WTC11 (cell line): ENCODE data around the gene TMEM59L. TPM values are rescaled to one million over a fixed set of nuclear protein-coding genes. Genes with fewer than 3 reads are reported as not detected.

Experiments
- ATAC-seq: fragments of 200-7000 bp; cut with Tn5 transposase; 2 replicates; pipeline ENCODE4 v1.10.0; 2021; ENCODE audit warnings: mild to moderate bottlenecking, moderate library complexity
- CTCF ChIA-PET: fragments of 300-600 bp; sonication (Branson Sonifier 250); formaldehyde crosslinking; loops from one replicate; lab custom pipeline; 2021; ENCODE audit warnings: antibody characterized with exemption; lab: Charles Lee
- POLR2A ChIA-PET: fragments of 350-600 bp; sonication (Branson Sonifier 250); formaldehyde crosslinking; loops from one replicate; lab custom pipeline; 2021; ENCODE audit warnings: antibody characterized with exemption; lab: Charles Lee
- DNase-seq: peaks from one replicate; pipeline ENCODE4 v3.0.0; 2021; ENCODE audit warnings: low spot score
- H3K27ac Mint-ChIP-seq: 2 replicates; pipeline ENCODE4 v1.8.0; 2021; ENCODE audit warnings: mixed read lengths
- H3K27me3 Mint-ChIP-seq: 2 replicates; pipeline ENCODE4 v1.8.0; 2021; ENCODE audit warnings: low read depth, mild to moderate bottlenecking, moderate library complexity, mixed read lengths
- H3K36me3 Mint-ChIP-seq: 2 replicates; pipeline ENCODE4 v1.8.0; 2021; ENCODE audit warnings: mixed read lengths
- H3K4me1 Mint-ChIP-seq: 2 replicates; pipeline ENCODE4 v1.8.0; 2022; ENCODE audit warnings: mixed read lengths
- H3K4me3 Mint-ChIP-seq: 2 replicates; pipeline ENCODE4 v1.8.0; 2021; ENCODE audit warnings: mild to moderate bottlenecking, moderate library complexity, mixed read lengths
- H3K9me3 Mint-ChIP-seq: 2 replicates; pipeline ENCODE4 v1.8.0; 2021; ENCODE audit warnings: mixed read lengths
- CBFB ChIP-seq: sonication (generic); formaldehyde crosslinking; IDR thresholded peaks from 2 replicates; pipeline ENCODE4 v1.8.1; 2022; ENCODE audit warnings: mild to moderate bottlenecking, low read depth, missing genetic modification reagents
- FOXK1 ChIP-seq: sonication (generic); formaldehyde crosslinking; IDR thresholded peaks from 2 replicates; pipeline ENCODE4 v1.8.0; 2022; ENCODE audit warnings: mild to moderate bottlenecking, moderate library complexity, missing genetic modification reagents
- GABPB1 ChIP-seq: sonication (generic); formaldehyde crosslinking; IDR thresholded peaks from 2 replicates; pipeline ENCODE4 v1.8.1; 2023; ENCODE audit warnings: mild to moderate bottlenecking, missing genetic modification reagents
- MXD4 ChIP-seq: fragments of 250-450 bp; sonication (Bioruptor Pico); IDR thresholded peaks from 2 replicates; pipeline ENCODE4 v1.8.0; 2021; ENCODE audit warnings: mild to moderate bottlenecking, moderate library complexity, borderline replicate concordance
- NR3C1 ChIP-seq: sonication (generic); formaldehyde crosslinking; conservative IDR thresholded peaks from 2 replicates; pipeline ENCODE4 v1.8.1; 2023; ENCODE audit warnings: low read depth, mild to moderate bottlenecking, missing genetic modification reagents
- RELA ChIP-seq: sonication (generic); formaldehyde crosslinking; IDR thresholded peaks from 2 replicates; pipeline ENCODE4 v1.8.1; 2022; ENCODE audit warnings: missing genetic modification reagents, mild to moderate bottlenecking, borderline replicate concordance
- RORB ChIP-seq: fragments of 250-450 bp; sonication (Bioruptor Pico); IDR thresholded peaks from 2 replicates; pipeline ENCODE4 v1.9.0; 2021; ENCODE audit warnings: mild to moderate bottlenecking
- SMAD3 ChIP-seq: sonication (generic); formaldehyde crosslinking; IDR thresholded peaks from 2 replicates; pipeline ENCODE4 v1.8.0; 2022; ENCODE audit warnings: missing genetic modification reagents, mild to moderate bottlenecking, borderline replicate concordance
- ZNF121 ChIP-seq: sonication (generic); formaldehyde crosslinking; IDR thresholded peaks from 2 replicates; pipeline ENCODE4 v1.8.0; 2023; ENCODE audit warnings: missing genetic modification reagents
- ZNF232 ChIP-seq: sonication (generic); formaldehyde crosslinking; IDR thresholded peaks from 2 replicates; pipeline ENCODE4 v1.8.0; 2022; ENCODE audit warnings: mild to moderate bottlenecking, missing genetic modification reagents
- ZNF416 ChIP-seq: fragments of 250-450 bp; sonication (Bioruptor Pico); IDR thresholded peaks from 2 replicates; pipeline ENCODE4 v1.9.0; 2021; ENCODE audit warnings: mild to moderate bottlenecking, inconsistent platforms
- ZNF423 ChIP-seq: fragments of 250-450 bp; sonication (Bioruptor Pico); IDR thresholded peaks from 2 replicates; pipeline ENCODE4 v2.1.2; 2022; ENCODE audit warnings: mild to moderate bottlenecking, moderate library complexity
- total RNA-seq: library from RNA; stranded (reverse); gene quantifications from 3 replicates; pipeline ENCODE4 v1.2.3, GENCODE V29; 2021
- TF ChIP-seq, protein P1 (sequence below): sonication (generic); formaldehyde crosslinking; IDR thresholded peaks from 2 replicates; pipeline ENCODE4 v1.8.0; 2023; ENCODE audit warnings: missing genetic modification reagents, mild to moderate bottlenecking, borderline replicate concordance
- TF ChIP-seq, protein P2 (sequence below): fragments of 200-600 bp; IDR thresholded peaks from 2 replicates; pipeline ENCODE4 v1.8.0; 2022; ENCODE audit warnings: antibody characterized with exemption
- TF ChIP-seq, protein P3 (sequence below): sonication (generic); formaldehyde crosslinking; IDR thresholded peaks from 2 replicates; pipeline ENCODE4 v1.8.0; 2022; ENCODE audit warnings: mild to moderate bottlenecking, missing genetic modification reagents
- TF ChIP-seq, protein P4 (sequence below): fragments of 250-450 bp; sonication (Bioruptor Pico); IDR thresholded peaks from 2 replicates; pipeline ENCODE4 v1.9.0; 2021; ENCODE audit warnings: moderate library complexity, mild to moderate bottlenecking, inconsistent platforms, borderline replicate concordance
- TF ChIP-seq, protein P5 (sequence below): sonication (generic); formaldehyde crosslinking; IDR thresholded peaks from 2 replicates; pipeline ENCODE4 v1.8.1; 2022; ENCODE audit warnings: mild to moderate bottlenecking, moderate library complexity, missing genetic modification reagents
- TF ChIP-seq, protein P6 (sequence below): sonication (generic); formaldehyde crosslinking; IDR thresholded peaks from 2 replicates; pipeline ENCODE4 v1.8.0; 2023; ENCODE audit warnings: mild to moderate bottlenecking, missing genetic modification reagents

Gene TMEM59L
- total RNA-seq, 1 experiment from 2014 or later = 14.8 TPM

DNA sequence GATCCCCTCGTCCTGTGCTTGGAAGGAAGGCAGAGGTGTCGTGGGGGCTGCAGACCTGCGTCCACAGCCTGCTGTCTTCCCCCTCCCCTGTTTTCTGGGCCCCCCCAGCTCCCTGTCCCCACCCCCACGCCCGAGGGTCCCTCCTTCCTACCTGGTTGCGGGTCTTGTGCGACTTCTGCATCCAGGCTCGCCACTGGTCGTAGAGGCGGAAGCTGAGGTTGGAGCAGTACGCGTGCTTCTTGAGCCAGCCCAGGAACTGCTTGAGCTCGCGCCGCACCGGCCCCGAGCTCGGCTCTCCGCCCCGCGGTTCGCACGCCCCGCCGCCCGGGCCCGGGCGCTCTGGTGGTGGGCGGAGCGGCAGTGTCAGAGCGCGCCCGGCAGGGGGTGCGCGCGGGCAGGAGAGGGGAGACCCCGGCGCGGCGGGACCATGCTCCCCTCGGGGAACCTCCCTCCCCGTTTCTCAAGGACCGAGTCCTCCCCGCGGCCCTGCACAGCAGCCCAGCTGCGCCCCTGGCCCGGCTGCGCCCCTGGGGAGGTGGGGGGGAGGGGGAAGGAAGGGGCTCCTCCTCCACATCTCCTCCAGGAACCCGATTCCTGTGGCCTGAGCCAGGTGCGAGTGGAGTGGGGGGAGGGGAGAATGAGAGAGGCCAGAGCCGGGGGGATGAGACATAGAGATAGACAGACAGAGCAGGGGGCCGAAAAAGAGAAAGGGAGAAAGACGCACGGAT, 18.4 kb upstream of the TMEM59L start:
- Mint-ChIP-seq H3K36me3 (0 out of 2 replicates have a peak, but pooled peaks cover 3% of the 10 kb centered on the region), H3K4me1 (peaks cover 53% of the 10 kb centered on the region), H3K27me3 (peaks cover 4% of the 10 kb centered on the region), H3K9me3 (no peaks in the 10 kb centered on the region), H3K27ac (peak overlapping the region; percentile 94), H3K4me3 (peak overlapping the region; percentile 77)
- ATAC-seq (peak; percentile 34), DNase-seq (peak; percentile 82)
- CTCF ChIA-PET = interaction anchor here (0.6 to 4.2 kb wide), 41 partner anchors 9 to 1171 kb away, joined by 3 to 26 read pairs (median 5); partner anchors contain the start of genes COPE, CRLF1, DDX49 and ELL
- TF ChIP-seq CBFB (CRISPR knock-in tag) (0 out of 2 replicates have a peak, but pooled peaks have one; percentile 50), ZNF423 (peak; percentile 90), FOXK1 (CRISPR knock-in tag) (peak; percentile 43), ZNF416 (0 out of 2 replicates have a peak, but pooled peaks have one; percentile 22), ZNF232 (CRISPR knock-in tag) (0 out of 2 replicates have a peak, but pooled peaks have one; percentile 21), SMAD3 (CRISPR knock-in tag) (peak; percentile 55; the same call in 1 of the 2 replicates)
- TF ChIP-seq, protein P1, sequence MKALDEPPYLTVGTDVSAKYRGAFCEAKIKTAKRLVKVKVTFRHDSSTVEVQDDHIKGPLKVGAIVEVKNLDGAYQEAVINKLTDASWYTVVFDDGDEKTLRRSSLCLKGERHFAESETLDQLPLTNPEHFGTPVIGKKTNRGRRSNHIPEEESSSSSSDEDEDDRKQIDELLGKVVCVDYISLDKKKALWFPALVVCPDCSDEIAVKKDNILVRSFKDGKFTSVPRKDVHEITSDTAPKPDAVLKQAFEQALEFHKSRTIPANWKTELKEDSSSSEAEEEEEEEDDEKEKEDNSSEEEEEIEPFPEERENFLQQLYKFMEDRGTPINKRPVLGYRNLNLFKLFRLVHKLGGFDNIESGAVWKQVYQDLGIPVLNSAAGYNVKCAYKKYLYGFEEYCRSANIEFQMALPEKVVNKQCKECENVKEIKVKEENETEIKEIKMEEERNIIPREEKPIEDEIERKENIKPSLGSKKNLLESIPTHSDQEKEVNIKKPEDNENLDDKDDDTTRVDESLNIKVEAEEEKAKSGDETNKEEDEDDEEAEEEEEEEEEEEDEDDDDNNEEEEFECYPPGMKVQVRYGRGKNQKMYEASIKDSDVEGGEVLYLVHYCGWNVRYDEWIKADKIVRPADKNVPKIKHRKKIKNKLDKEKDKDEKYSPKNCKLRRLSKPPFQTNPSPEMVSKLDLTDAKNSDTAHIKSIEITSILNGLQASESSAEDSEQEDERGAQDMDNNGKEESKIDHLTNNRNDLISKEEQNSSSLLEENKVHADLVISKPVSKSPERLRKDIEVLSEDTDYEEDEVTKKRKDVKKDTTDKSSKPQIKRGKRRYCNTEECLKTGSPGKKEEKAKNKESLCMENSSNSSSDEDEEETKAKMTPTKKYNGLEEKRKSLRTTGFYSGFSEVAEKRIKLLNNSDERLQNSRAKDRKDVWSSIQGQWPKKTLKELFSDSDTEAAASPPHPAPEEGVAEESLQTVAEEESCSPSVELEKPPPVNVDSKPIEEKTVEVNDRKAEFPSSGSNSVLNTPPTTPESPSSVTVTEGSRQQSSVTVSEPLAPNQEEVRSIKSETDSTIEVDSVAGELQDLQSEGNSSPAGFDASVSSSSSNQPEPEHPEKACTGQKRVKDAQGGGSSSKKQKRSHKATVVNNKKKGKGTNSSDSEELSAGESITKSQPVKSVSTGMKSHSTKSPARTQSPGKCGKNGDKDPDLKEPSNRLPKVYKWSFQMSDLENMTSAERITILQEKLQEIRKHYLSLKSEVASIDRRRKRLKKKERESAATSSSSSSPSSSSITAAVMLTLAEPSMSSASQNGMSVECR (CRISPR knock-in tag) = no peak
- TF ChIP-seq, protein P2, sequence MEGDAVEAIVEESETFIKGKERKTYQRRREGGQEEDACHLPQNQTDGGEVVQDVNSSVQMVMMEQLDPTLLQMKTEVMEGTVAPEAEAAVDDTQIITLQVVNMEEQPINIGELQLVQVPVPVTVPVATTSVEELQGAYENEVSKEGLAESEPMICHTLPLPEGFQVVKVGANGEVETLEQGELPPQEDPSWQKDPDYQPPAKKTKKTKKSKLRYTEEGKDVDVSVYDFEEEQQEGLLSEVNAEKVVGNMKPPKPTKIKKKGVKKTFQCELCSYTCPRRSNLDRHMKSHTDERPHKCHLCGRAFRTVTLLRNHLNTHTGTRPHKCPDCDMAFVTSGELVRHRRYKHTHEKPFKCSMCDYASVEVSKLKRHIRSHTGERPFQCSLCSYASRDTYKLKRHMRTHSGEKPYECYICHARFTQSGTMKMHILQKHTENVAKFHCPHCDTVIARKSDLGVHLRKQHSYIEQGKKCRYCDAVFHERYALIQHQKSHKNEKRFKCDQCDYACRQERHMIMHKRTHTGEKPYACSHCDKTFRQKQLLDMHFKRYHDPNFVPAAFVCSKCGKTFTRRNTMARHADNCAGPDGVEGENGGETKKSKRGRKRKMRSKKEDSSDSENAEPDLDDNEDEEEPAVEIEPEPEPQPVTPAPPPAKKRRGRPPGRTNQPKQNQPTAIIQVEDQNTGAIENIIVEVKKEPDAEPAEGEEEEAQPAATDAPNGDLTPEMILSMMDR = peak; percentile 63
- TF ChIP-seq, protein P3, sequence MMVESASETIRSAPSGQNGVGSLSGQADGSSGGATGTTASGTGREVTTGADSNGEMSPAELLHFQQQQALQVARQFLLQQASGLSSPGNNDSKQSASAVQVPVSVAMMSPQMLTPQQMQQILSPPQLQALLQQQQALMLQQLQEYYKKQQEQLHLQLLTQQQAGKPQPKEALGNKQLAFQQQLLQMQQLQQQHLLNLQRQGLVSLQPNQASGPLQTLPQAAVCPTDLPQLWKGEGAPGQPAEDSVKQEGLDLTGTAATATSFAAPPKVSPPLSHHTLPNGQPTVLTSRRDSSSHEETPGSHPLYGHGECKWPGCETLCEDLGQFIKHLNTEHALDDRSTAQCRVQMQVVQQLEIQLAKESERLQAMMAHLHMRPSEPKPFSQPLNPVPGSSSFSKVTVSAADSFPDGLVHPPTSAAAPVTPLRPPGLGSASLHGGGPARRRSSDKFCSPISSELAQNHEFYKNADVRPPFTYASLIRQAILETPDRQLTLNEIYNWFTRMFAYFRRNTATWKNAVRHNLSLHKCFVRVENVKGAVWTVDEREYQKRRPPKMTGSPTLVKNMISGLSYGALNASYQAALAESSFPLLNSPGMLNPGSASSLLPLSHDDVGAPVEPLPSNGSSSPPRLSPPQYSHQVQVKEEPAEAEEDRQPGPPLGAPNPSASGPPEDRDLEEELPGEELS (CRISPR knock-in tag) = 0 out of 2 replicates have a peak, but pooled peaks have one; percentile 18
- TF ChIP-seq, protein P4, sequence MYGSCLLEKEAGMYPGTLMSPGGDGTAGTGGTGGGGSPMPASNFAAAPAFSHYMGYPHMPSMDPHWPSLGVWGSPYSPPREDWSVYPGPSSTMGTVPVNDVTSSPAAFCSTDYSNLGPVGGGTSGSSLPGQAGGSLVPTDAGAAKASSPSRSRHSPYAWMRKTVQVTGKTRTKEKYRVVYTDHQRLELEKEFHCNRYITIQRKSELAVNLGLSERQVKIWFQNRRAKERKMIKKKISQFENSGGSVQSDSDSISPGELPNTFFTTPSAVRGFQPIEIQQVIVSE (CRISPR knock-in tag) = no peak
- TF ChIP-seq, protein P5, sequence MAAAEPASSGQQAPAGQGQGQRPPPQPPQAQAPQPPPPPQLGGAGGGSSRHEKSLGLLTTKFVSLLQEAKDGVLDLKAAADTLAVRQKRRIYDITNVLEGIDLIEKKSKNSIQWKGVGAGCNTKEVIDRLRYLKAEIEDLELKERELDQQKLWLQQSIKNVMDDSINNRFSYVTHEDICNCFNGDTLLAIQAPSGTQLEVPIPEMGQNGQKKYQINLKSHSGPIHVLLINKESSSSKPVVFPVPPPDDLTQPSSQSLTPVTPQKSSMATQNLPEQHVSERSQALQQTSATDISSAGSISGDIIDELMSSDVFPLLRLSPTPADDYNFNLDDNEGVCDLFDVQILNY (CRISPR knock-in tag) = peak; percentile 71; the same call in 1 of the 2 replicates
- POLR2A ChIA-PET = interaction anchor here (0.6 to 1.9 kb wide), 5 partner anchors 9 to 202 kb away, joined by 3 to 8 read pairs (median 4); partner anchors contain the start of gene TMEM59L

DNA sequence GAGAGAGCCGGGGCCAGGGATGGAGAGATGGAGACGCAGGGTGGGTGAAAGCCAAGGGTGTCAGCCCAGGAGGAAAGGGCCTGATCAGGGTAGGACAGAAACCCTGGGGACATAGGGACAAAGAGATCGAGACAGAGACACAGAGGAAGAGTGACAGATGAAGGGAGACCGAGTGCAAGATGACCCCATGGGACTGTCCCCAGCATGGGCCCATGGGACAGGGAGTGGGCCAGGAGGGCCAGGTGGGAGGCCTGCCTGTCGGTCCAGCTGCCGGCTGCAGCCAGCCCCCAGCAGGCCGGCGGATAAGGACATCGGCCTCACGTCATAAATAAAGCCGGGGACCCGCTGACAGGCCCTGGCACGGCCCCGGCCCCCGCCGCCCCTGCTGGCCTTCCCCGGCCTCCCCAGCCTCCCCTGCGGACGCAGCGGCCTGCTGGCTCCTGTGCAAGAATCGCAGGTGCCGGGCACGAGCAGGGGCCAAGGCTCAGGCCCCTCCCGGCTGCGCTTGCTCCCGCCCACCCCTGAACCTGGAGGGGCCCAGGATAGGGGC, 17.8 kb upstream of the TMEM59L start:
- ATAC-seq = no peak
- DNase-seq = peak; percentile 37
- TF ChIP-seq RORB (CRISPR knock-in tag) = no peak
- TF ChIP-seq ZNF121 = no peak
- TF ChIP-seq MXD4 (CRISPR knock-in tag) = no peak
- TF ChIP-seq, protein P6, sequence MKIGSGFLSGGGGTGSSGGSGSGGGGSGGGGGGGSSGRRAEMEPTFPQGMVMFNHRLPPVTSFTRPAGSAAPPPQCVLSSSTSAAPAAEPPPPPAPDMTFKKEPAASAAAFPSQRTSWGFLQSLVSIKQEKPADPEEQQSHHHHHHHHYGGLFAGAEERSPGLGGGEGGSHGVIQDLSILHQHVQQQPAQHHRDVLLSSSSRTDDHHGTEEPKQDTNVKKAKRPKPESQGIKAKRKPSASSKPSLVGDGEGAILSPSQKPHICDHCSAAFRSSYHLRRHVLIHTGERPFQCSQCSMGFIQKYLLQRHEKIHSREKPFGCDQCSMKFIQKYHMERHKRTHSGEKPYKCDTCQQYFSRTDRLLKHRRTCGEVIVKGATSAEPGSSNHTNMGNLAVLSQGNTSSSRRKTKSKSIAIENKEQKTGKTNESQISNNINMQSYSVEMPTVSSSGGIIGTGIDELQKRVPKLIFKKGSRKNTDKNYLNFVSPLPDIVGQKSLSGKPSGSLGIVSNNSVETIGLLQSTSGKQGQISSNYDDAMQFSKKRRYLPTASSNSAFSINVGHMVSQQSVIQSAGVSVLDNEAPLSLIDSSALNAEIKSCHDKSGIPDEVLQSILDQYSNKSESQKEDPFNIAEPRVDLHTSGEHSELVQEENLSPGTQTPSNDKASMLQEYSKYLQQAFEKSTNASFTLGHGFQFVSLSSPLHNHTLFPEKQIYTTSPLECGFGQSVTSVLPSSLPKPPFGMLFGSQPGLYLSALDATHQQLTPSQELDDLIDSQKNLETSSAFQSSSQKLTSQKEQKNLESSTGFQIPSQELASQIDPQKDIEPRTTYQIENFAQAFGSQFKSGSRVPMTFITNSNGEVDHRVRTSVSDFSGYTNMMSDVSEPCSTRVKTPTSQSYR (CRISPR knock-in tag) = no peak
- no peak for TF ChIP-seq NR3C1 (CRISPR knock-in tag)
- no peak for TF ChIP-seq GABPB1 (CRISPR knock-in tag)
- no peak for TF ChIP-seq RELA (CRISPR knock-in tag)

More for the DNA sequence above, 17.8 kb upstream of the TMEM59L start:
- ChIA-PET CTCF (interaction anchor here (0.6 to 4.2 kb wide), 13 partner anchors 24 to 182 kb away, joined by 3 to 26 read pairs (median 8); partner anchors contain the start of genes ELL and UBA52), POLR2A (interaction anchor here (1.0 to 1.9 kb wide), 2 partner anchors 13 to 18 kb away, joined by 3 to 8 read pairs; partner anchors contain the start of gene TMEM59L)
- no peaks in the 10 kb centered on the region for H3K9me3 Mint-ChIP-seq
- H3K4me3 Mint-ChIP-seq = peak overlapping the region; percentile 77
- 0 out of 2 replicates have a peak, but pooled peaks cover 3% of the 10 kb centered on the region for H3K36me3 Mint-ChIP-seq
- H3K4me1 Mint-ChIP-seq = peaks cover 50% of the 10 kb centered on the region
- peaks cover 10% of the 10 kb centered on the region for H3K27me3 Mint-ChIP-seq
- peak overlapping the region; percentile 94 for H3K27ac Mint-ChIP-seq
